ENCODE results near the gene TRIP12.
"Not testable (repeated sequence)": the region's sequence is repeated elsewhere in the genome, so short reads cannot be mapped to it uniquely, and the experiment has no call there.

Gene TRIP12

DNA sequence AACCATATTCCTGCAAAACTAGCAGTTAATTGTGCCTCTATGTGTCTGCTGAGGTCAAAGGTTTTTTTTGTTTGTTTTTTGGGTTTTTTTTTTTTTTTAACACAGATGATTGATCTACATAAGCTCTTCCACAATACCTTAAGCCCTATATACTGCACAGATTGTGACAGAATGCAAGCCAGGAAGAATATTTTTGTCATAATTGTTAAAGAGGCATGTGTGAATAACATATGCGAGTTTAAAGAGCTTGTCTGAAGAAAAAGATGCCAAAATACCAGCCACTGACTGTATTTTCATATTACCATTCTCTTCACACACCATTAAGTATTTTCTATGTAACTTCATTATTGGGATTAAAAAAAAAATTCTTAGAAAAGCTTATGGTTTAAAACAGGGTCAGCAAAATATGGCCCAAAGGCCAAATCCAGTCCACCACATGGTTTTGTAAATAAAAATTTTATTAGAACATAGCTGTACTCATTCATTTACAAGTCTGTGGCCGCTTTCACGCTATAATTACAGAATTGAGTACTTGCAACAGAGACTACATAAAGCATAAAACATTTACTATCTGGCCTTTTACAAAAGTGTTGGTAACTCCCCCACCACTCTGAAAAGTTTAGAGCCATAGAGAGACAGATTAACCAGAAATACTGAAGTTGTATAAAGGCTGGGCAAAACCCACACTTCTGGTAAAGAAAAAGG lies 89.9 kb downstream of the TRIP12 start:
- no peak for DNase-seq (ENCODE audit: low read depth)

DNA sequence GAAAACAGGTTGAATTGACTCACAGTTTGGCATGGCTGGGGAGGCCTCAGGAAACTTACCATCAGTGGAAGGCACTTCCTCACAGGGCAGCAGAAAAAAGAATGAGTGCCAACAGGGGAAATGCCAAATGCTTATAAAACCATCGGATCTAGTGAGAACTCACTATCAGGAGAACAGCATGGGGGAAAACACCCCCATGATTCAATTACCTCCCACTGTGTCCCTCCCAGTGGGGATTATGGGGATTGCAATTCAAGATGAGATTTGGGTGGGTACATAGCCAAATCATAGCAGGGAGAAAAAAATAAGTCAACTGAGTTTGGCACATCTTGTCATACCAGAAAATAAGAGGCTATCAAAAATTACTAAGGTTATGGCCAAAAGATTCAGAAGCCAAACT lies 96.3 kb downstream of the TRIP12 start:
- no peak for DNase-seq (ENCODE audit: low read depth)

DNA sequence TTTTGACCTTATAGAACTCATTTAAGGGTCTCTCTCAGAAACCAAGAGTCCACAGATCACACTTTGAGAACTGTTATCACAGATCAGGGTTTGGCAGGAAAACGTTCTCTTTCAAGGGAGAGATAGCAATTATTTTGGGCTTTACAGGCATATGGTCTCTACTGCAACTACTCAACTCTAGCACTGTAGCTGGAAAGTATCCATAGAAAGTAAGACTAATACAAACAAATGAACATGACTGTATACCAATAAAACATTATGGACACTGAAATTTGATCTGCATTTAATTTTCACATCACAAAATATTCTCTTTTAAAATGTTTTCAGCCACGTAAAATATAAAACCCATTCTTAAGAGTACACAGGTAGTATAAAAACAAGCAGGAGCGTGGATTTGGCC lies 100.5 kb downstream of the TRIP12 start:
- DNase-seq (ENCODE audit: low read depth): no peak

DNA sequence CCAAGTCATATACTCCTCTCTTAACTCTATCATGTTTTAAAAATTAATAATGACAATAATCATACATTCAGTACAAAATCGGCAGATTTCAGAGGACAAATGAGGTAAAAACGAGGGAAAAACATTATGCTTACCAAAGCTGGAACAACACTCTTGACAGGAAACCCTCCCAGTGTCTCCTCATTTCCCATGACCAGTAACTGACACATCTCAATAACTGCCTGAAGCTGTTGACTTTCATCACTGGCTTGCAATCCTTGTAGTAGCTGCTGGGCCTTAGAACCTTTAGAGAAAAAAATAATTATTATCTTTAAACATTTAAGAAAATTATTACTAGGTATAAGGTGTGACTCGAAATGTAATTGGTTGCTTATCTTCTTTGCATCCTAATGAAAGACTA lies 103.6 kb downstream of the TRIP12 start:
- no peak for DNase-seq (ENCODE audit: low read depth)

- no peak for DNase-seq (ENCODE audit: low read depth)
These were observed 106.0 kb downstream of the TRIP12 start for GRCh38 chr2:229815858-229816257.

DNA sequence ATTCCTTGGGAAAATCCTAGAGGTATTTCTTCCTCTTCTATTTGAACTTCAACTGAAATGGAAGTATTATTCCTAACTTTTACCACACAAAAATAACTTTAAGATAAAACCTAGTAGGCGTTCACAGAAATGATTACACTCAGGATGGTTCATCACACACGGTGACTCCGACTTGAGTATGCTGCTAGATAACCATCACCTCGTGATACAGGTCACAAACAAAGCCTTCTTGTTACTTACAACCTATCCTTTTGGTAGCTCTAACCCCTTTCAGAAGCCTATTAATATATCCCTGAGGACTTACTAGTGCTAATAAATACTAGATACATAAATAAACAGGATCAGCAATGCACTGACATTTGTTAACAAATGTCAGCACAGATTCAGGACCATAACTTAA lies 106.5 kb downstream of the TRIP12 start:
- DNase-seq (ENCODE audit: low read depth): no peak

DNA sequence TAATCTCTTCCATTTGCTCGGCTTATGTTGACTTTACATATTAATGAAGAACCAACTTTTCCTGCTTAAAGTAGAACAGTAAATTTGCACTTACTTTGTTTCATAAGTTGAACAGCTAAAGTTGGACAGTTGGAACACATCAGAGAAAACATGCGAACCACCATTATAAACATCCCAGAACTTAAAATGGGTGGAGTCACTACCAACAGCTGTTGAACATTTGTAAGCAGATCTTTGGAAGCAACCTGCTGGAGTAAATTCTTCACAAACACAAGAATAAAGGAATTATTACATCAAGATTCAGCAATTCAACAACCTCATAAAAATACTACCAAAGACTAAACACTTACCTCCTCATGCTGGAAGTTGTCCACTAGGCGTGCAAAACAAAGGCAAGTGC lies 111.0 kb downstream of the TRIP12 start:
- no peak for DNase-seq (ENCODE audit: low read depth)

- DNase-seq (ENCODE audit: low read depth): no peak
These were observed 116.2 kb downstream of the TRIP12 start for GRCh38 chr2:229805559-229805958.

- no peak for DNase-seq (ENCODE audit: low read depth)
These were observed 119.0 kb downstream of the TRIP12 start for GRCh38 chr2:229802785-229803184.

GRCh38 chr2:229800997-229801754 lies 120.6 kb downstream of the TRIP12 start:
- peak; percentile 53 for DNase-seq (ENCODE audit: low read depth)

DNA sequence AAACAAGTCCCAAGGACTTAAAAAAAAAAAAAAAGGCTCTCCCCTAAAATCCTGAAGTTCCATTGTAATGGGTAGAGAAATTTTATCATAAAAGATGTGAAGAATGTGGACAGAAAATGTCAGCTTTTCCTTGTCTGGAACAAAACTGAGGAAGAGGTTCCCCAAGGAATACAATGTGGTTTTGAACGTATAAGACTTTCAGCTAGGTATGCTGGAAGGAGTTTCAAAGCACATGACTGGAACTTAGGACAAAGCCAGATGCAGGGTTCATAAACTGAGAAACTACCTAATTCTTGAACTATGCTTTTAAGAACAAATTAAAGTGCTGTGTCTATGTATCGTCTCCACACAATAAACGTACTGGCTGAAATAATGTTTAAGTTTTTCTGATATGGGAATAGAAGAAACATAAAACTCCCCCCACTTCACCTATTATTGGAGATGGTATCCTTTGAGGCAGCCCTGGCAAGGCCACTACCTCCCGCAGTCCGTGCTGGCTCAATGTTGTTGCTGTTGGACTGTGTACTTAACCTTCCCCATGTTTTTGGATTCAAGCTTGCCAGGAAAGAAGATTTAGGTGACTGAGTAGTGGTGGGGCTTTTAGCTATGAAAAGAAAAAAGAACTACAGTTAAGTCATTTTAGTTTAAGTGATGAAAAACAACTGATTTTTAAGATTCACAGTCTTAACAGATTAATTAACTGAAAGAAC lies 123.2 kb downstream of the TRIP12 start:
- no peak for DNase-seq (ENCODE audit: low read depth)

GRCh38 chr2:229795058-229795457 lies 126.8 kb downstream of the TRIP12 start:
- DNase-seq (ENCODE audit: low read depth): no peak

DNA sequence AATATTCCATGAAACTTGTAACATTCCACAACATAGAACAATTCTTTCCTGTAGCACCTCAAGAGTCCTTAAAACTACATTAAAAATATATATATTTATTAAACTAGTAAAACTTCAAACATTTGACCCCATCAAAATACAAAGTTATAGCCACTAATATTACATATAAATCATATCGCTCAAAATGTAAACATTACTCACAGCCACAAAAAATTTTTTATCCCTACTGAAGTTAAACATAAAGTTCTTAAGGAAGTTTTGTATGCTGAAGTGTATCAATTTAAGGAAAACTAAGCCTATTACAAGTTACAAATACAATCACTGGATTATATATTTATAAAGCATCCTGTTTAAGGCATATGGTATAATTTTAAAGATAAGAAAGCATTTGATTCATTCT lies 127.2 kb downstream of the TRIP12 start:
- no peak for DNase-seq (ENCODE audit: low read depth)

DNA sequence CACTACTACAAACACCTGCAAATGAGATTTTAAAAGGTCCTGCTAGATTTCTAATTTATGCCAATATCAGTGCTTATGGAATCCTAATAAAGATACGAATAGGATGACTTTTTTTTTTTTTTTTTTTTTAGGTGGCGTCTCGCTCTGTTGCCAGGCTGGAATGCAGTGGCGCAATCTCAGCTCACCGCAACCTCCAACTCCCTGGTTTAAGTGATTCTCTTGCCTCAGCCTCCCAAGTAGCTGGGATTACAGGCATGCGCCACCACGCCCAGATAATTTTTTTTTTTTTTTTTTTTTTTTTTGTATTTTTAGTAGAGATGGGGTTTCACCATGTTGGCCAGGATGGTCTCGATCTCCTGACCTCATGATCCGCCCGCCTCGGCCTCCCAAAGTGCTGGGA lies 135.5 kb downstream of the TRIP12 start:
- not testable (repeated sequence) for DNase-seq (ENCODE audit: low read depth)

GRCh38 chr2:229784791-229785190 lies 137.0 kb downstream of the TRIP12 start:
- no peak for DNase-seq (ENCODE audit: low read depth)

- DNase-seq (ENCODE audit: low read depth): no peak
These were observed 138.6 kb downstream of the TRIP12 start for GRCh38 chr2:229783108-229783721.

- no peak for DNase-seq (ENCODE audit: low read depth)
These were observed 140.7 kb downstream of the TRIP12 start for GRCh38 chr2:229780856-229781773.

- DNase-seq (ENCODE audit: low read depth): no peak
These were observed 142.2 kb downstream of the TRIP12 start for GRCh38 chr2:229779650-229780049.

DNA sequence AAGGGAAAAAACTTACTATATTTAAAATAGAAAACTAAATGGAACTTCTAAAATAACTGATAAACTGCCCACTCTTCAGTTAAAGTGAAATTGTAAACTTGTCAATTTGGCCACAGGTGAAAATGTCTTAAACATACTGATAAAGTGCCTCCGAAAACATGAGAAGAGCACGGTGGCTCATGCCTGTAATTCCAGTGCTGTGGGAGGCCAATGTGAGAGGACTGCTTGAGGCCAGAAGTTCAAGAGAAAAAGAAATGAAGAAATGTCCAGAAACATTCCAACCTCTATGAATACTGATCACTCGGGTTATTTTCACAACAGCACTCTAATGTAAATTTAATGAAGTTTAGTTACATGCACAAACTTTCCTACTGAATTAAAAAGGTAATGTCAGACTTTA lies 144.1 kb downstream of the TRIP12 start:
- no peak for DNase-seq (ENCODE audit: low read depth)

- DNase-seq (ENCODE audit: low read depth): no peak
These were observed 146.0 kb downstream of the TRIP12 start for GRCh38 chr2:229775614-229776313.

DNA sequence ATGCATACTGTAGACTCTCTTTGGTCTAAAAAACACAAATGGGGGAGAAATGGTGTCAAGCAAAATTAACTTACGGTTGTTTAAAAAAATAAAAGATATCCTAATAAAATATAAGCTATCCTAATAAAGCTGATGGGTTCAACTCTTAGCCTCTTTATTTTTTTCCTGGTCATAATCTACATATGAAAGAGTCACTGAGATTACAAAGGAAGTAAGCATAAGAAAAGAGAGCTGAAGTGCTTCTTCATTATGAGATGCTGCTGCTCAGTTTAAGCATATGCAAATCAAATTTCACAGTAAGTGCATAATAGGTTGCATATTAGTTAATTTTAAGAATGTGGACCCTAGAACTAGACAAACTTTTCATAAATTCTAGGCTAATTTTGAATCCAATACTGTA lies 147.6 kb downstream of the TRIP12 start:
- DNase-seq (ENCODE audit: low read depth): no peak

Data from stimulated activated CD8-positive, alpha-beta memory T cell treated with anti-CD3 and anti-CD28 coated beads, Interleukin-4, amount 100 ng/mL, for 24 hours (primary cell).